Measurements from ENCODE around the gene CCDC102A. TPM values are rescaled to one million over a fixed set of nuclear protein-coding genes. Genes with fewer than 3 reads are reported as not detected.
A peak's percentile ranks its signal among the peaks of the same experiment; 100 is the strongest.

The CCDC102A gene
- total RNA-seq, 4 donors from 2014 or later = 8.7 to 23.6 (median 22.0) TPM

- Histone ChIP-seq H3K4me1 (no peaks in the 10 kb centered on the region), H3K9me3 (no peaks in the 10 kb centered on the region), H3K36me3 (no peaks in the 10 kb centered on the region), H3K27ac (no peak overlapping the region), H3K27me3 (no peaks in the 10 kb centered on the region), H3K4me3 (no peak overlapping the region)
- no peak for TF ChIP-seq CTCF (IDR thresholded peaks at IDR 0.05)
- TF ChIP-seq POLR2A (IDR thresholded peaks at IDR 0.05) = no peak
- peak in 1 of 2 donors; percentile 12 for DNase-seq
- intact Hi-C loops (cut with DNase I; ENCODE audit: low total_unique reads) = no loop called here
These were observed 41.4 kb upstream of the CCDC102A start for GRCh38 chr16:57577691-57578224.

- TF ChIP-seq POLR2A (IDR thresholded peaks at IDR 0.05) (no peak), CTCF (IDR thresholded peaks at IDR 0.05) (no peak)
- intact Hi-C loops (cut with DNase I; ENCODE audit: low total_unique reads) = no loop called here
- H3K9me3 ChIP-seq = no peaks in the 10 kb centered on the region
- H3K4me1 ChIP-seq = no peaks in the 10 kb centered on the region
- no peak overlapping the region for H3K4me3 ChIP-seq
- peak in 1 of 2 donors; percentile 7 for DNase-seq
- H3K36me3 ChIP-seq = no peaks in the 10 kb centered on the region
- no peaks in the 10 kb centered on the region for H3K27me3 ChIP-seq
- H3K27ac ChIP-seq = no peak overlapping the region
These were observed 40.8 kb upstream of the CCDC102A start for GRCh38 chr16:57577214-57577613.

DNA sequence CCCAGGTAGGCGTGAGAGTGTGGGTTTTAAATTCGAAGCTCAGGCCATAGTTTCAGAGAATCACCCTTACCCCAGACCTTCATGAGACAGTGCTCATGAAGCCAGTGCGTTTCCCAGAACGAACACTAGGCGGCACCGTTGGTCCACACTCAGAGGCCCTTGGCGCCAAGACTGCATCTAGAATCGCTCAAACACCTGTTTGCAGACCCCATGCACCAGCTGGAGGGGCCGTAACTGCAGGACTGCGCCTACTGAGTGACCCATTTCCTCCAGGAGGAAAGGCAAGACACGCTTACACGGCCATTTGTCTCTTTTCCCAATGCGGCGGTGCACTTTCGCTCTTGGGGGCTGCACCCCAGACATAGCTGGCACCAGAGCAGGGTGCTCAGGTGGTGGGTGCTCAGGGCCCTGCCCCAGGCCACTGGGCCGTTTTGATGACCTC, 40.1 kb upstream of the CCDC102A start:
- Histone ChIP-seq H3K4me1 (no peaks in the 10 kb centered on the region), H3K27me3 (no peaks in the 10 kb centered on the region), H3K9me3 (no peaks in the 10 kb centered on the region), H3K4me3 (no peak overlapping the region), H3K27ac (no peak overlapping the region), H3K36me3 (no peaks in the 10 kb centered on the region)
- TF ChIP-seq CTCF (IDR thresholded peaks at IDR 0.05) (peak; percentile 80 to 92 (median 89)), POLR2A (IDR thresholded peaks at IDR 0.05) (no peak)
- intact Hi-C loops (cut with DNase I; ENCODE audit: low total_unique reads) = no loop called here
- peak; percentile 68 to 73 for DNase-seq

DNA sequence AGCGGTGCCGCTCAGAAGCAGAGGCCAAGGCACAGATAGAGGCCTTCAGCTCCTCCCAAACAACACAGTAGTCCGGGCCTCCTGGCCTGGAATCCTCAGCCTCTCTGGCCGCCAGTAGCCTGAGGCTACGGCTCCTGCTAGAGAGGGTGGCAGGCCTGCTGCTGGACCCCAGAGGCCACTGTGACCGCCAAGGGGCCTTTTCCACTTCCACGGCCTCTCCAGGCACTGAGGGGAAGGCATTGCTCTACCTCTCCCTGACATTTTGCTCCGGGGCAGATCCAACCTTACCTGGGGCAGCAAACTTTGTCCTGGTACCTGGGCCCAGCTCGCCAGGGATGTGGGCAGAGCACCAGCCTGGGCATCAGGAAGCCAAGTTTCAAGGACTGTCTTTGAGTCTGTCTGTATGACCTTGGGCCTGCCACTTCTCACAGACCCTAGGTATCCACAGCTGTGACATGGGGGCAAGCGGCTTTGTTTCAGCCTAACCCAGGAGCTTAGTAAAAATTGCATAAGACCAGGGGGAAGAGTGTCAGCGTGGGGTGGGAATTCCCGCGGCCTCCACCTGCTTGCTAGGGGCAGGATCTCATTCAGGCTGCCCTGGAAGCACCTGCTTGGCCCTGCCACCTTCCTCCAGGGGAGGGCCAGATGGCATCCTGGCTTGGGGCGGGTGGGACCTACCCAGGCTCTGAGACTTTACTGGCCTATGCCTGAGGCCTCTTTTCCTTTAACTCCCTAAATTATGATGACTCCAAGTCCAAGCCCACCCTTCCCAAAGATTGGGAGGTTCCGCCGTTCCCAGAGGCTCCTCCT, 39.3 kb upstream of the CCDC102A start:
- Histone ChIP-seq H3K36me3 (no peaks in the 10 kb centered on the region), H3K27ac (no peak overlapping the region), H3K27me3 (no peaks in the 10 kb centered on the region), H3K9me3 (no peaks in the 10 kb centered on the region), H3K4me1 (no peaks in the 10 kb centered on the region), H3K4me3 (no peak overlapping the region)
- intact Hi-C loops (cut with DNase I; ENCODE audit: low total_unique reads) = no loop called here
- TF ChIP-seq CTCF (IDR thresholded peaks at IDR 0.05) (no peak), POLR2A (IDR thresholded peaks at IDR 0.05) (no peak)
- peak in 1 of 2 donors; percentile 12 for DNase-seq

Data from uterus (tissue), 4 donors.